HG03045 (cell line): ENCODE results near the gene PDZD2.
"Not testable (repeated sequence)": the region's sequence is repeated elsewhere in the genome, so short reads cannot be mapped to it uniquely, and the experiment has no call there.

Source experiments
- ATAC-seq: cut with Tn5 transposase; IDR thresholded peaks from one replicate; pipeline ENCODE4 v1.9.1; 2021; ENCODE audit warnings: mild to moderate bottlenecking, moderate library complexity; ENCODE audit not compliant: unreplicated experiment

The PDZD2 gene

DNA sequence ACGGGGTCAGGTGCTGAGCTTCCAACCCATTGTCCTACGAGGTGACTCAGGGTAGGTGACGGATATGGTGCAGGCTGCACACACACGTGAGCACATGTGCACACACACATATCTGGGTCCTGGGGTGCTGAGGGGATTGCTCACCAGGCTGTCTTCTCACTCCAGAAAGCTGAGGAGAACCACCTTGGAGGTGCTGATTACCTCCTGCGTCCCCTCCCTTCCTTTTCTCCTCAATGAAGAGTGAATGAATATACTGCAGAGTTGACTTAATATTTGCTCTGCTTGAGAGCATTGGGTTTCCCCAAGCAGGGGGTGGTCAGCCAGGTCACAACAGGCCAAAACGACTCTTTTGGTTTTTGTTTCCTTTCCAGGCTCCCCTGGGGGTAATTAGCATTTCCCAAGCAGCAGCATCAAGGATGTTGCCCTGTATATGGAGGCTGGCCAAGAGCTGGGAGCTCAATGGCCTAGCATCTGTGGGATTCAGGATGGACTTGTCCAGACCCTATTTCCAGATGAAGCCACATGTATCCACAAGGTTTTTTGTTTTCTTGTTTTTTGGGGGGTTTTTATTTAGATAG, 49.7 kb downstream of the PDZD2 start:
- ATAC-seq, result no peak

DNA sequence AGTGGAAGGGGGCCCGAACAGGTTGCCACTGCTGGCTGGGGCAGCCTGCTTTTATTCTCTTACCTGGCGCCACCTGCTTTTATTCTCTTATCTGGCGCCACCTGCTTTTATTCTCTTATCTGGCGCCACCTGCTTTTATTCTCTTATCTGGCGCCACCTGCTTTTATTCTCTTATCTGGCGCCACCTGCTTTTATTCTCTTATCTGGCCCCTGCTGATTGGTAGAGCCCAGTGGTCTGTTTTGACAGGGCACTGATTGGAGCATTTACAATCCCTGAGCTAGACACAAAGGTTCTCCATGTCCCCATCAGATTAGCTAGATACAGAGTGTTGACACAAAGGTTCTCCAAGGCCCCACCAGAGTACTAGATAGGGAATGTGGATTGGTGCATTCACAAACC, 52.5 kb downstream of the PDZD2 start:
- not testable (repeated sequence) for ATAC-seq

DNA sequence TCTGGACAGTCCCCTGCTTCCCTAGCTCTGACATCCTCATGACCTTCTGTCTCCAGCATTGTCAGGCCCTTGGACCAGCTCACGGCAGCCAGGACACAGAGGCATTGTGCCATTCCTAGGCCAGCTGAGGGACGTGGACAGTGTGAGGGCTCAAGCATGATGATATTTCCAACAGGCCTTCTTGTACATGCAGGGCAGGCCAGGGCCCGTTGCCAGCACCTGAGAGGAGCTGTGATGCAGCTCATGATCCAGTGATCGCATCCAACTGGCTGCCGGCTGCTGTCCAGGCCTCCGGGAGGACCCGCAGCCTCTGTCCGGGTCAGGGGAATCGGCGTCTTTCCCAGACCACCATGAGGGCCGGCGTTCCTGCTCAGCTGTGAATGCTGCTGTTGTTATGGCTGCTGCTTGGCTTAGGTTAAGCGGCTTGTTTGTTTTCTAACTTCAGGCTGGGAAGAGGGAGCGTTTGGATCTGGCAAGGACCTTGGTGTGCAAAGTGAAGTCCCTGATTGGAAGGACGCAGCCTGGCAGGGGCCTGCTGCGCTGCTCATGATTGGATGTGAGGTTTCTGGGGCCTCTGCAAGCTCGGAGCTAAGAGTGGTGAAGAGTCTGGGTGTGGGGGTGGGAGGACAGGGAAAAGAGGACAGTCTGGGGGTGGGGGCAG, 53.8 kb downstream of the PDZD2 start:
- no peak for ATAC-seq

DNA sequence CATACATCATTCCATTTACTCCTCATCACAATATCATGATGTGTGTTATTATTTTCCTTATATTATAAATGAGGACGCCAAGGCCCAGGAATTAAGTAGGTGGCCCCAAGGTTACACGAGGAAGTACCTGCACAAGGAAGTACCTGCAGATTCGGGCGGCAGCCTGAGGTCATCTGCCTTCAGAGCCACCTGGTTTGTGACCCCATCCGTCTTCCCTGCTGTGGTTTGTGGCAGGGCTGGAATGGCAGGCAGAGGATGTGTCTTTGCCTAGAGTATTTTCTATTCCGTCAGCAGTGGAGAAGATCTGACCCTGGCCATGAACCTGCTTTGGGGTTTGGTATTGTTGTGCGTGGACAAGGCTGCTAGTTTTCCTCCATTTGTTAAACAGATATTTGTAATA, 59.7 kb downstream of the PDZD2 start:
- no peak for ATAC-seq

DNA sequence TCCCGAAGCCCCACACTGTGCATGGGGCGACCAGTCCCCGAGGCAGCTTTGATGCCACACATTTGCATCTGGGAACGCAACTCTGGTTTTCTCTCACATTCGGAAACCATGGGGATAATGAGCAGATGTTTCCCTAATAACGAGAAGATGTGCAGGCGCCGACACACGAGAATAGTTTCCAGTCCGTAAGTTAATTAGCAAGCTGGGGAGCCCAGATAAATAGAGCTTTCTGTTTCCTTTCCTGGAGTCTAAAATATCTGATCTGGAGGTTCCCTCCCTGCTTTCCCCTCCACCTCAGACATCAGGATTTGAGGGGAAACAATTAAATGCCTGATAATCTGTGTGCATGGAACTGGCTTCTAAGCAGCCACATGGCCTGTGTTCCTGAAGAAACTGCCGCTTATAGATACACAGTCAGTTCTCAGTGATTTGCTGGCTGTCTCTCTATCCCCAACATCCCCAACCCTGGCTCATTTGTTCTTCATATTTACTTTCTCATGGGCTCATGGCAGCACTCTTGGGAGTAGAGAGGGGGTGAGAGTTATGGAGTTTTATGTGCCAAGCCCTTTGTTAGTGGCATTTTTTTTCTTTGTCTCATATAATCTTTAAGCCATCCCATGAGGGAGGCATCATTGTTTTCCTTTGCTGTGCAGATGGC, 62.8 kb downstream of the PDZD2 start:
- ATAC-seq, result no peak

DNA sequence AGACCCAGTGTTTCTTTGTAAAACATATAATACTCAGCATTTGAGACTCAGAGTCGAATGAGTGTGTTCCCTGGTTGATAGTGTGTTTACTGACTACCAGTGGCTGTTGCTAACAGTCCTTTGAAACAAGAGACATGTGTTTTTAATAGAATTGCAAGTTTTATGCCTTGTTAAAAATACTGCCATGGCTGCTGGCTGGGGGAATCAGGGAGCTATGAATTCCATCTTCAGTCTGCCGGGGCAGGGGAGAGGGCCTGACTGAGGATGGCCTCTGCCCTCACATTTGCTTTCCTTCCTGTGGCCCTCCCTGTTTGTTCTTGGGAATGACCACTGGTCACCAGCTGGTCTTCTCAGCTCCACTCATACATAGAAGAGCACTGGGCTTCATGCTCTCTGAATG, 63.8 kb downstream of the PDZD2 start:
- no peak for ATAC-seq

DNA sequence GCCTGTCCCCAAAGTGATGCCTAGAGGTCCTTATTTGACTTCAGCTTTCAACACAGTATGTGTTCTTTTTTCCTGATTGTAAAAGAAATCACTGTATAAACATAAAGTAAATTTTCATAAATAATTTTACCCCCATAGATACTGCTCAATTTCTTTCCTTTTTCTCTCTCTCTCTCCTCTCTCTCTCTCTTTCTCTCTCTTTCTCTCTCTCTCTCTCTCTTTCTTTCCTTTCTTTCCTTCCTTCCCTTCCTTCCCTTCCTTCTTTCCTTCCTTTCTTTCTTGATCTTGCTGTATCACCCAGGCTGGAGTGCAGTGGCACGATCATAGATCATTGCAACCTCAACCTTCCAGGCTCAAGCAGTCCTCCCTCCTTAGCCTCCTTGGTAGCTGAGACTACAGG, 64.8 kb downstream of the PDZD2 start:
- no peak for ATAC-seq

DNA sequence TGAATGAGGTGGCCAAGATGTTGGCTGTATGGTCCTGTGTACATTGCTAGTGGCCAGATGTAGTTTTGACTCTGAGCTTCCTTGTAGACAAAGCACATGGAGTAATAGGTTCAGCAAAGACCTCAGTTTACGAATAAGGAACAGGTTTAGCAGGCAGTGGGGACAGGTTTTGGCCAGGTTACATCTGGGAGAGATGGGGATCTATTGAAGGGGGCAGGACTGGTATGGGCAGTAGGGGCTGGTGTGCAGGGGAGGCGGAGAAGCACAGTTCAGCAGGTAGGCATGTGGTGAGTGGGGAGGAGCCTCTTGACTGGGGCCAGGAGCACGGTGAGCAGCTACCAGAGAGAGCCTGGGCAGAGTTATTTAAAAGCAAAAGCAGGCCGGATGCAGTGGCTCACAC, 67.3 kb downstream of the PDZD2 start:
- no peak for ATAC-seq

DNA sequence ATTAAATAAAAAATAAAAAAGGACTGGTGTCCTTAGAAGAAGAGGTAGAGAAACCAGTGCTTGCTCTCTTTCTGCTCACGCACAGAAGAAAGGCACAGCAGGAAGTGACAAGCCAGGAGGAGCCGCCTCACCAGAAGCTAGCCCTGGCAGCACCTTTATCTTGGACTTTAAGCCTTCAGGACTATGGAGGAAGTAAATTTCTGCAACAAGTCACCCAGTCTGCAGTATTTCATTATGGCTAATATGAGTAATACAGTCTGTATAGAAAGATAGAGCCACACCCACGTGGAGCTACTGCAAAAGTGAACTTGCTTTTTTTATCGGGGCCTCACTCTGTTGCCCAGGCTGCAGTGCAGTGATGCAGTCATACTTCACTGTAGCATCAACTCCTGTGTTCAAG, 68.4 kb downstream of the PDZD2 start:
- no peak for ATAC-seq

DNA sequence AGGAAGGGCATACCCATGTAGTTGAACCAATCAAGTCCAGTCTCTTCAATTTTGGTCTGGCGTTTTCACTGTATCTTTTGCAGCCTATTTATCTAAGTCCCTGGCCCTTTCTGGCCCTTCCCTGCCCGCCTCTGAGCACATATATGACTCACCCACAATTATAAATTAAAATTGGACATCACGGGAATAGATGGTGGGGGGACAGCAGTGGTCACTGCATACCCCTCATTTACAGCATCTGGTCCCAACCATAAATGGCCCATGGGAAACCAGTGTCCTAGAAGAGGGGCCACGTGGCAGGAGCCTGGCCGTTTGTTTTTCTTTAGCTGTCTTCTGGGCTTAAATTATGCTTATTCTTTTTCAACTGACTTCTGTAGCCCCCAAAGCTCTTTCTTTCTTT, 69.2 kb downstream of the PDZD2 start:
- ATAC-seq, result no peak

DNA sequence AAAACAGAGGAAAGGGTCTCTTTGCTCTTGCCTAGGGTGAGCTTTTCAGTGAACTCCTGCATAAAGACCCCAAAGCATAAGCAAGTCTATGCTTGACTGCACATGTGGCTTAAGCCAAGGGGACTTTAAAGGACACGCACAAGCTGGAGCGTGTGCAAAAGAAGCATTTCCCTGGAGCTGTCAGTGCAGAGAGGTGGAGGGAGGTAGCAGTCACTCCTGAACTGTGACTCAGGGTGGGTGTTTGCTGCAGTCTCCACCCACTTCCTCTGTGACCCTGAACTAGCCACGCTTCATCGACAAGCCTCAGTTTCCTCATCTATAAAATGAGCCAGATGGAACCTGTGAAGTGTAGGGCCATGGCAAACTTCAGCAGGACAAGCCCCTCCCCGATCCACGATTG, 72.4 kb downstream of the PDZD2 start:
- ATAC-seq, result no peak

DNA sequence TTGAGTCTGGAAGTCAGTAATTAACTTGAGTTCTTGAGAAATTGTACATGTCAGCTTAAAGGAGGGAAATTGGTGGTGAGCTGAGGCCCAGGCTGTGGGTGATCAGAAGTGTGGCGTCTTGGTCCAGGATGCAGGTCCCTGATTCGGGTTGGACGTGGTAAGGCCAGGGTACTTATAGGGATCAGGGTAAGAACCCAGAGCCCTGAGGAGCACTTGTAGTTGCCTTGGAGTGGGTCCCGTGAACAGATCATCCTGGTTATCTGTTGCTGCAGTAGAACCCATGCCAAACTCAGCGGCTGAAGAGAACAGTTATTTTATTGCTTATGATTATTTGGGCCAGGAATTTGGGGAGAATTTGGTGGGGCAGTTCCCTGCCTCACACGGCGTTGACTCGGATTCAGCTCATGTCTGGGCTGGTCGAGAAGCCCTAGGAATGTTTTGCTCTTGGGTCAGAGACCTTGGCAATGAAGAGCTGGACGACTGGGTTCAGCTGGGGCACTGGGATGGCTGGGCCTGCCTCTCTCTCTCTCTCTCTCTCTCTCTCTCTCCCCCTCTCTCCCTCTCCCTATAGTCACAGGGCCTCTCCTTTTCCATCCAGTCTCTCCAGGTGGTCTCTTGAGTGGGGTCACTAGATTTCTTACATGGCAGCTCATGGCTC, 73.1 kb downstream of the PDZD2 start:
- no peak for ATAC-seq

DNA sequence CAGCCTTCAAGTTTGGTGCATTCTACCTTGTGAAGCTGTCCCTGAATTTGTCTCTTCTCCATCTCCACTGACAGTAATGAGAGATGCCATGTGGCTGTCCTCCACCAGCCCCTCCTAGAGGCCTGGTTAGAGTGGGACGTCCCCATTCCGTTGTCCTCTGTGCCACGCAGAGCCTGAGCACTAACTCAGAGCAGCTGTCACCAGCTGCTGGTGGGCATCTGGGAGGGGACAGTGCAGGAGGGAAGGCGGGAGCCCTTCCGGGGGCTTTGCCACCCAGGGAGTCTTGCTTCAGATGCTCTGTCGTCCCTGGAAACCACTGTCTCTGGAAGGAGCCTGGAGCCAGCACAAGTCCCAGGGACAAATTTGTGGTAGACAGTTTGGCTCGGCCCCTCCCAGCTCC, 78.6 kb downstream of the PDZD2 start:
- ATAC-seq, result no peak

DNA sequence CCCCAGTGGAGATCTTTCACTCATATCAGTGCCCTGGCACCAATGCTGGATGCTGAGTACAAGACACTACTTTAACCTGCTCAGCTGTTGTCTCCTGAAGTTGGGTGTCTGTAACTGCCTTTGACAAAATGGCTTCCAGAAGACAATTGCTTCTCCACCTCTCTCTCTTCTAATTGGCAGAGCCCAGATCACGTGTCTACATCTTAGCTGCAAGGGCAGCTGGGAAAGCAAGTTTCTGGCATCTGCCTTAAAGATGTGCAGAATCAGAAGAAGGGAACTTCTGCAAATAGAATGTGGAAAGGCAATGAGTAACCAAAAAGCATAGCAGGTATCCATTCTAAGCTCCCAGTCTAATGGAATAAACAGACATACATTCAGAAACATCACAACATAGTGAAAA, 81.1 kb downstream of the PDZD2 start:
- no peak for ATAC-seq

DNA sequence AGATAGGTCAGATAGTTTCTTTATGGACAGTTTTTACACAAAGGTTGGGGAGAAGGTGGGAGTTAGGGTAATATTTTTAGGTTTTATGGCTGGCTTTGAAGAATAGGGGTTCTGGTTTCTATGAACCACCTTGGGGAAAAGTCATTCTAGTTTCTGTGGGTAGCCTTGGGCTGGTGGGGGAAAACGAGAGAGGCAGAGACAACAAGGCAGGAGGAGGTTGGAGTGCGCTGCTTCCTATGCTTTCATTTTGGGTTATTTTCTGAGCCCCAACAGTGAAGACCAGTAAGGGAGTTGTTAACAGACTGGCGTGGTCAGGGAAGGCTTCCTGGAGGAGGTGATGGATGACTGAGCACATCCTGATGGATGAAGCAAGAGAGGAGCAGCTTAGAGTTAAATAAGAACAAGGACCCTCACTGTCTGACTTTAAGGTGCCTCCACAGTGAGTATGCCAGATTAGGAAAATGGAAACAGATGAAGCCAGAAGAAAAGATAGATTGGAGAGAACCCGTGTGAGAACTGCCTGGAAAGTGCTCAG, 81.9 kb downstream of the PDZD2 start:
- no peak for ATAC-seq

DNA sequence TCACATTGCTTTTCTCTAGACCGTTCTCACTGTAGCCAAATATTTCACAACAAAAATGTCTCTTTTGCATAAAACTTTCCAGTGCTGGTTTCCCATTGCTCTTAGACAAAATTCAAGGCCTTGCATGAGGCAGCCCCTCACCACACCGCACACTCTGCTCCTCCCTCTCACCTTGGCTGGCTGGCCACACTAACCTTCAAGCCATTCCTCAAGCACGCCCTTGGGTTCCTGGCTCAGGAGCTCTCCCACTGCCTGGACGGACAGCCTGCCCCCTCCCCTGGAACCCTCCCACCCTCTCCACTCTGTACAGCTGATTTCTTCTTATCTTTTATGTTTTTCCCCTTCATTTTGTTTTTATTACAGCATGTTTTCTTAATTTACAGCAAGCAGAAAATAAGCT, 83.2 kb downstream of the PDZD2 start:
- no peak for ATAC-seq

DNA sequence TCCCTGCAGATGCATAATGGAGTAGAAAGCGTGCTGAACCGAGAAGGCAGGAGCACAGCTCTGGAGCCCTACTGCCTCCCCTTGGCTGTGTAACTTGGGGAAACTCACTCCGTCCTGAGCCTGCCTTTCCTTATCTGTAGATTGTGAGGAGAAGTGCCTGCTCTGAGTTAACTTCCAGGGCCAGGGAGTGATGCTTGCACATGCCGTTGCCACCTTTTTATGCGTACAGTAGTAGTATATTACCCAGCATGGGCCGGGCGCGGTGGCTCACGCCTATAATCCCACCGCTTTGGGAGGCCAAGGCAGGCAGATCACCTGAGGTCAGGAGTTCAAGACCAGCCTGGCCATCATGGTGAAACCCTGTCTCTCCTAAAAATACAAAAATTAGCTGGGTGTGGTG, 87.1 kb downstream of the PDZD2 start:
- no peak for ATAC-seq

DNA sequence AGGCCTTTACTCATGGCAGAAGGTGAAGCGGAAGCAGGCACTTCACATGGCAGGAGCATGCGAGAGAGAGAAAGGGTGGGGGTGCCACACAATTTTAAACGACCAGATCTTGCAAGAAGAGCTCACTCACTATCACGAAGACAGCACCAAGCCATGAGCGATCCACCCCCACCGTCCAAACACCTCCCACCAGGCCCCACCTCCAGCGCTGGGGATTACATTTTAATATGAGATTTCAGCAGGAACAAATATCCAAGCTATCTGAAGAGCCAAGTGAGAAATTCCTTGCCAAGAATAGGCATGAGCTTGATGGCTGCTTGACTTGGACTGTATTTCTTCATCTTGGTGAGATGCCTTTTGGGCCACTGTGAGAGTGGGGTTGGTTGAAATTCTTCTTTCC, 88.0 kb downstream of the PDZD2 start:
- ATAC-seq, result no peak

DNA sequence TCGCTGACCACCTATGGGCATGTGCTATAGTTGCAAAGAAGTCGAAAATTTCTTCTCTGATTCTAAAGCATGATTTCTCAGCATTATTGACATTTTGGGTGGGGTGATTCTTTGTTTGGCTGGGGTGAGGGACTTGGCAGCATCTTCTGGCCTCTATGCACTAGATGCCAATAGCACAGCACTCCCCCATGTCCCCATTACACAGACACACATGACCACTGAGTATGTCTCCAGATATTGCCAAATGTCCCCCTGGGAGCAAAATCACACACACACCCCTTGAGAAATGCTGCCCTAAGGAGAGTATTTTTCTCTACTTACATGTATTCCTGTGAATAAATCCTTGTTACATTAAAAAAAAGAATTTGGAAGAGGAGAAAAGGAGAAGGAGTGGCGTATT, 89.1 kb downstream of the PDZD2 start:
- no peak for ATAC-seq

DNA sequence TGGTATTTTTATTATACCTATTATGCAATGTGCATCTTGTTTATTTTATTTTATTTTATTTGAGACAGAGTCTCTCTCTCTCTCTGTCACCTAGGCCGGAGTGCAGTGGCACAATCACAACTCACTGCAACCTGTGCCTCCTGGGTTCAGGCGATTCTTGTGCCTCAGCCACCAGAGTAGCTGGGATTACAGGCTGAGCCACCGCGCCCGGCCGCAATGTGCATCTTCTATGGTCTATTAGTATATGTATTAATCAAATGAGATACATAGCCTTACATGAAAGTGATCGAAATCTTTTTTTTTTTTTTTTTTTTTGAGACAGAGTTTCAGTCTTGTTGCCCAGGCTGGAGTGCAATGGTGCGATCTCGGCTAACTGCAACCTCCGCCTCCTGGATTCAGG, 89.9 kb downstream of the PDZD2 start:
- ATAC-seq, result not testable (repeated sequence)

DNA sequence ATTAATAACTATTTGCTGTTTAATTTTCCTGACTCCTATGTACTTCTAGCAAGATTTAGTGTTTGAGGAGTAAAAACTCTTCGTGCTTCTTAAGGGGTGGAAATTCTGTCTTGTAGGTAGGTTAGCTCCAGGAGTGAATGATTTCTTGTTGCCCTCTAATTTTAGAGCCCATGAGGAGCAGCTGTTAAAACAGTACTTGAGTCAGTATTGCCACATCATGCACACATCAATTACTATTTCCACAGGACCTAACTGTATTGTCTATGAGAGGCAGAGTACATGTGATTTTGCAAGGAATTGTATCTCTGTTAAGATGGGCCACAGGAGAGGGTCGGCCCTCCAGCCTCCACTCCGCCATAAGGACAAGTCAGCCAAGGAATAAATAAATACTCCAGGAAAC, 91.2 kb downstream of the PDZD2 start:
- no peak for ATAC-seq

DNA sequence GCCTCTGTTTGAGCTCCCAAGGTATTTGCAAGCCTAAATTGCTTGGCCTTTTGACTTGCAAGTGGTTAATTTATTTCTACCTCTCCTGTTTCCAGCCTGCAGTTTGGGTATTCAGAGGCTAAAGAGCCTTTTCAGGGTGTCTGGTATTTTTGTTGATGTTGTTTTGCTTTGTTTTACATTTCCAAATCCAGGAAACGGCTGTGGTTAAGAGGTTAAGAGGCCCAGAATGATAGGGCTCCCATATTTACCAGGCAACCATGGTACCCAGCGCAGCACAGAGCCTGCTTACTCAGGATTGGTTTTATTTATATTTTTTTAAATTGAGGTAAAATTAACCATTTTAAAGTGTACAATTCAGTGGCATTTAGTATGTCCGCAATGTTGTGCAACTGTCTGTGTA, 92.1 kb downstream of the PDZD2 start:
- ATAC-seq, result no peak
